Measurements from ENCODE around the gene GTPBP1.

- TF ChIP-seq ZNF274 (IDR thresholded peaks at IDR 0.05; ENCODE audit: low read depth, low read length): no peak
- TF ChIP-seq YY1 (IDR thresholded peaks at IDR 0.05; ENCODE audit: insufficient read depth, insufficient read length): no peak
These were observed 44.9 kb downstream of the GTPBP1 start for GRCh38 chr22:38750638-38751037.
